PC-3 (cell line): ENCODE data around the gene AP3B1.
A peak's percentile ranks its signal among the peaks of the same experiment; 100 is the strongest.

Source experiments
- EZH2 ChIP-seq: fragments of 300-600 bp; sonication (generic); IDR thresholded peaks from one replicate; pipeline ENCODE4 v1.6.1; 2017; ENCODE audit warnings: antibody characterized with exemption, mild to moderate bottlenecking, low read length; ENCODE audit not compliant: unreplicated experiment
- EZH2phosphoT487 ChIP-seq: fragments of 300-600 bp; sonication (generic); IDR thresholded peaks from 2 replicates; pipeline ENCODE4 v1.6.1; 2018; ENCODE audit warnings: mild to moderate bottlenecking, antibody characterized with exemption, low read length, borderline replicate concordance
- TF ChIP-seq, protein P1 (sequence below): fragments of 300-600 bp; sonication (generic); conservative IDR thresholded peaks from 2 replicates; pipeline ENCODE4 v1.5.1; 2017; ENCODE audit warnings: antibody characterized with exemption, low read depth, mild to moderate bottlenecking, low read length

- TF ChIP-seq, protein P1, sequence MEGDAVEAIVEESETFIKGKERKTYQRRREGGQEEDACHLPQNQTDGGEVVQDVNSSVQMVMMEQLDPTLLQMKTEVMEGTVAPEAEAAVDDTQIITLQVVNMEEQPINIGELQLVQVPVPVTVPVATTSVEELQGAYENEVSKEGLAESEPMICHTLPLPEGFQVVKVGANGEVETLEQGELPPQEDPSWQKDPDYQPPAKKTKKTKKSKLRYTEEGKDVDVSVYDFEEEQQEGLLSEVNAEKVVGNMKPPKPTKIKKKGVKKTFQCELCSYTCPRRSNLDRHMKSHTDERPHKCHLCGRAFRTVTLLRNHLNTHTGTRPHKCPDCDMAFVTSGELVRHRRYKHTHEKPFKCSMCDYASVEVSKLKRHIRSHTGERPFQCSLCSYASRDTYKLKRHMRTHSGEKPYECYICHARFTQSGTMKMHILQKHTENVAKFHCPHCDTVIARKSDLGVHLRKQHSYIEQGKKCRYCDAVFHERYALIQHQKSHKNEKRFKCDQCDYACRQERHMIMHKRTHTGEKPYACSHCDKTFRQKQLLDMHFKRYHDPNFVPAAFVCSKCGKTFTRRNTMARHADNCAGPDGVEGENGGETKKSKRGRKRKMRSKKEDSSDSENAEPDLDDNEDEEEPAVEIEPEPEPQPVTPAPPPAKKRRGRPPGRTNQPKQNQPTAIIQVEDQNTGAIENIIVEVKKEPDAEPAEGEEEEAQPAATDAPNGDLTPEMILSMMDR = peak; percentile 57
- no peak for TF ChIP-seq EZH2
- no peak for TF ChIP-seq EZH2phosphoT487
Observed at GRCh38 chr5:78269088-78269703, 25.3 kb downstream of the AP3B1 start.
